Brain microvascular endothelial cell (primary cell): ENCODE data around the gene IQCN.
A peak's percentile ranks its signal among the peaks of the same experiment; 100 is the strongest.

Source experiments
- DNase-seq: peaks from one replicate; pipeline ENCODE4 v3.0.0-alpha.2; 2020
- H3K27ac ChIP-seq: fragments of 250-450 bp; sonication (Bioruptor Pico); 2 replicates; pipeline ENCODE4 v1.5.1; 2020; ENCODE audit warnings: mild to moderate bottlenecking, moderate library complexity
- H3K27me3 ChIP-seq: fragments of 250-450 bp; sonication (Bioruptor Pico); replicated peaks from 2 replicates; pipeline ENCODE4 v1.5.1; 2020; ENCODE audit warnings: mild to moderate bottlenecking
- H3K36me3 ChIP-seq: fragments of 250-450 bp; sonication (Bioruptor Pico); replicated peaks from 2 replicates; pipeline ENCODE4 v1.5.1; 2020; ENCODE audit warnings: mild to moderate bottlenecking
- H3K4me3 ChIP-seq: 2 replicates; pipeline ENCODE4 v1.5.1; 2011; ENCODE audit warnings: low read depth, mild to moderate bottlenecking, control low read depth, low read length, moderate library complexity
- CTCF ChIP-seq: IDR thresholded peaks from 2 replicates; pipeline ENCODE4 v1.5.1; 2011; ENCODE audit warnings: low read depth, mild to moderate bottlenecking, moderate library complexity, low read length, control low read depth, inconsistent platforms; ENCODE audit errors: missing control alignments
- in situ Hi-C: cut with HindIII; loops from 2 replicates; pipeline ENCODE4 v1.10.0; 2017; ENCODE audit warnings: low sequenced_read_pairs, low pct_ligation_motif_present

Gene IQCN

GRCh38 chr19:18262917-18263316, 11.3 kb downstream of the IQCN start:
- Histone ChIP-seq H3K36me3 (no peaks in the 10 kb centered on the region), H3K27me3 (no peaks in the 10 kb centered on the region), H3K4me3 (no peak overlapping the region), H3K27ac (no peak overlapping the region)
- in situ Hi-C loops, result no loop called here
- peak; percentile 28 for DNase-seq
- no peak for TF ChIP-seq CTCF

GRCh38 chr19:18262144-18262543, 12.1 kb downstream of the IQCN start:
- in situ Hi-C loops, result no loop called here
- no peak for TF ChIP-seq CTCF
- no peak overlapping the region for H3K27ac ChIP-seq
- DNase-seq, result no peak
- no peaks in the 10 kb centered on the region for H3K36me3 ChIP-seq
- H3K27me3 ChIP-seq, result no peaks in the 10 kb centered on the region
- H3K4me3 ChIP-seq, result no peak overlapping the region

- H3K4me3 ChIP-seq, result no peak overlapping the region
- H3K27ac ChIP-seq, result no peak overlapping the region
- in situ Hi-C loops, result no loop called here
- no peaks in the 10 kb centered on the region for H3K27me3 ChIP-seq
- H3K36me3 ChIP-seq, result no peaks in the 10 kb centered on the region
- no peak for TF ChIP-seq CTCF
- no peak for DNase-seq
These were observed 12.8 kb downstream of the IQCN start for GRCh38 chr19:18261474-18261873.

- Histone ChIP-seq H3K36me3 (no peaks in the 10 kb centered on the region), H3K27me3 (peaks cover 3% of the 10 kb centered on the region), H3K4me3 (no peak overlapping the region), H3K27ac (no peak overlapping the region)
- in situ Hi-C loops, result no loop called here
- TF ChIP-seq CTCF, result no peak
- DNase-seq, result no peak
These were observed 14.4 kb downstream of the IQCN start for GRCh38 chr19:18259893-18260292.

GRCh38 chr19:18257503-18258470, 16.5 kb downstream of the IQCN start:
- H3K36me3 ChIP-seq, result no peaks in the 10 kb centered on the region
- no peak for DNase-seq
- H3K27ac ChIP-seq, result no peak overlapping the region
- in situ Hi-C loops, result no loop called here
- peaks cover 3% of the 10 kb centered on the region for H3K27me3 ChIP-seq
- H3K4me3 ChIP-seq, result no peak overlapping the region
- no peak for TF ChIP-seq CTCF
